ENCODE results near the gene LARP4B.
"Not testable (repeated sequence)": the region's sequence is repeated elsewhere in the genome, so short reads cannot be mapped to it uniquely, and the experiment has no call there.

LARP4B gene

DNA sequence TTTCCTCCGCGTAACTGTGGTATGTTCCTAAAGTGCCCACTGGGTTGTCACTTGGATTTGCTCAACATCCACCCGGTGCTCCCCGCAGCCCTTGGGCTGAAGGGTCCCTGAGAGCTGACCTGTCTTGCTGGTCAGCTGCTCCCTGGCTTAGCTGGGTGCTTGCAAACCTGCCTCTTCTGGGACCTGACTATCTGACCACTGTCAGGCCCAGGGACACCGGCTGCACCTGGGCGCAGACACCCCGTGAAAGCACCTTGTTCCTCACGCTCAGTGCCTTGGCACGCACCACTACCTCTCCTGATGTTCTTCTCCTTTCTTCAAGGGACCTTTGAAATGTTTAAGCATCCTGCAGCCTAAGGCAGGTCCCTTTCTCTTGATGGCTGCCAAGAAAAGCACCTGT lies 26.6 kb upstream of the LARP4B start:
- DNase-seq (ENCODE audit: low read depth) = no peak

GRCh38 chr10:955820-956217 lies 24.3 kb upstream of the LARP4B start:
- DNase-seq (ENCODE audit: low read depth) = no peak

GRCh38 chr10:955127-955819 lies 23.8 kb upstream of the LARP4B start:
- DNase-seq (ENCODE audit: low read depth) = no peak

- DNase-seq (ENCODE audit: low read depth) = no peak
These were observed 22.9 kb upstream of the LARP4B start for GRCh38 chr10:954396-954795.

GRCh38 chr10:953836-954235 lies 22.3 kb upstream of the LARP4B start:
- no peak for DNase-seq (ENCODE audit: low read depth)

DNA sequence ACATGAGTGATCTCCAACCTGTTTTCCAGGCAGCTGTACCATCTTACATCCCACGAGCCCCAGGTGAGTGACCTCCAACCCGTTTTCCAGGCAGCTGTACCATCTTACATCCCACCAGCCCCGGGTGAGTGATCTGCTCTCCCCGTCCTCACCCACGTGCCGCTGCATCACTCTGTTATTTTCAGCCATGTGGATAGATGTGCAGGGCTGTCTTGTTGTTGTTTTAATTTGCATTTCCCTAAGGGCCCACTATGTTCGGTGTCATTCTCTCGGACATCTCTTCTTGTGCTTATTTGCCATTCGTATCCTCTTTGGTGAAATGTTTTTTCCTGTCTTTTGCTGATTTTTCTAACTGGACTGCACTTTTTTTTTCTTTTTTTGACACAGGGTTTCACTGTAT lies 17.9 kb upstream of the LARP4B start:
- DNase-seq (ENCODE audit: low read depth) = no peak

DNA sequence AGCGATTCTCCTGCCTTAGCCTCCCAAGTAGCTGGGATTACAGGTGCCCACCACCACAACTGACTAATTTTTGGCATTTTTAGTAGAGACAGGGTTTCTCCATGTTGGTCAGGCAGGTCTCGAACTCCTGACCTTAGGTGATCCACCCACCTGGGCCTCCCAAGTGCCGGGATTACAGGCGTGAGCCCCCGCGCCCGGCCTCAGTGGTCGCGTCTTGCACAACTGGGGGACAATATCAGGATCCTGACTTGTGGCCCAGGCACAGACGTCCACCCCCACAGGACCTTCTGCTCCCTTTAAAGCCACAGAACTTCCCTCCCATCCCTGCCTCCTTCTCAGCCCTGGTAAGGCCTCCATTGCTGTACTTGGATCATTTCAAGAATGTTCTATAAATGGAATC lies 16.8 kb upstream of the LARP4B start:
- DNase-seq (ENCODE audit: low read depth) = no peak

GRCh38 chr10:947881-948280 lies 16.4 kb upstream of the LARP4B start:
- DNase-seq (ENCODE audit: low read depth) = no peak

DNA sequence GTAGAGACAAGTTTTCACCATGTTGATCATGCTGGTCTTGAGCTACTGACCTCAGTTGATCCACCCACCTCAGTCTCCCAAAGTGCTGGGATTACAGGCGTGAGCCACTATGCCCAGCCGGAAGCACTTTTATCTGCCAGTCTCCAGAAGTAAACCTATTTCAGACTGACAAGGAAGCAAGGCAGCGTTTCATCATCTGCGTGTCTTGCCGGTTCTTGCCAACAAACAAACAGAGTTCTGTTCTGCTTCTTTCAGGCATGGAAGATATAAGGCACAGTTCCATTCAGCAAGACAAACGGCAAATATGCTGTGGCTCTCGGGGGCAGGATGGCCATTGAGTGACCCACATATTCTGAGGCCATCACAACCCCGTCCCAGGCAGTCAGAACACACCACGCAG lies 15.5 kb upstream of the LARP4B start:
- DNase-seq (ENCODE audit: low read depth) = no peak

DNA sequence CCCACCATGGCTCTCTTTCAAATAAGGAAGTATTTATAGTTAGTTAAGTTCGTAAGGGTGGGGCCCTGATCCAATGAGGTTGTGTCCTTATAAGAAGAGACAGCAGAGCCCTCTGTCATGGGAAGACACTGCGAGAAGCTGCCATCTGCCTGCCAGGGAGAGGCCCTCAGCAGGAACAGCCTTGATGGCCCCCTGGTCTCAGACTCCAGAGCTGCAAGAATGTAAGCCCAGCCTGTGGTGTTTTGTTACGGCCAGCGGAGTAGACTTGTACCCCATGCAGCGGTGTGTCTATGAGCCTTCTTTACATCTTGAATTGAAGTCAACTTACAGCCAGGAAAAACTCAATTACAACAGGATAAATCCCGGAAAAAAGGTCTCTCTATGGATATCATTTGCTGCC lies 14.3 kb upstream of the LARP4B start:
- no peak for DNase-seq (ENCODE audit: low read depth)

GRCh38 chr10:944034-944831 lies 12.7 kb upstream of the LARP4B start:
- no peak for DNase-seq (ENCODE audit: low read depth)

GRCh38 chr10:943334-944033 lies 12.0 kb upstream of the LARP4B start:
- DNase-seq (ENCODE audit: low read depth) = no peak

- no peak for DNase-seq (ENCODE audit: low read depth)
These were observed 7.6 kb upstream of the LARP4B start for GRCh38 chr10:938941-939678.

DNA sequence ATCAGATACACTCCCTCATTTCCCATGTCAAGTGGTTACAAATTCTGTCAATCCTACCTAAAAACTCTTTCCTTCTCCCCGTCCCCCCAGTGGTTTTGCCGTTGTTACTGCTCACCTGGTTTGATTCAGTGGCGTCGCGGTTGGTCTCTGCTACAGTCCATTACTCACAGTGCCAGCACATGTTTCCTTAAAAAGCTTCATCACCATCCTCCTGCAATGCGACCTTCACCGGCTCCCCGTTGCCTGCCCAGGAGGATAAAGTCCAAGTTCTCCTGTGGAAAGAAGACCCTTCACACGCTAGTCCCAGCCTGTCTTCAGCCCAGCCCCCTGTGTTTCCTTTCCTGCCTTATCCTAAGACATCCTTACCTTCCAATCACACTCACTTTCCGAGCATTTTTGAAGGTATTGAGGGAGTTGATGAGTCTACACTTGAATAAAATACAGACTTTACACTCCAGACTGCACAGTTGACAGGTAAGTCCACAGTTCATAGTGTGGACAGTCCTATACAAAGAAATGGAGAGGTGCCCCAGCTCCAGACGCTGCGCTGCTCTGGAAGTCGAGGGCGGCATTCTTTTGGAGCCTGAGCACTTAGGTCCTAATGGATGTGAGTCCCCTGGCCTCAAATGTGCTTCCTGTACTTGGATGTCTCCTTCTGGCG lies 3.4 kb upstream of the LARP4B start:
- DNase-seq (ENCODE audit: low read depth) = no peak

DNA sequence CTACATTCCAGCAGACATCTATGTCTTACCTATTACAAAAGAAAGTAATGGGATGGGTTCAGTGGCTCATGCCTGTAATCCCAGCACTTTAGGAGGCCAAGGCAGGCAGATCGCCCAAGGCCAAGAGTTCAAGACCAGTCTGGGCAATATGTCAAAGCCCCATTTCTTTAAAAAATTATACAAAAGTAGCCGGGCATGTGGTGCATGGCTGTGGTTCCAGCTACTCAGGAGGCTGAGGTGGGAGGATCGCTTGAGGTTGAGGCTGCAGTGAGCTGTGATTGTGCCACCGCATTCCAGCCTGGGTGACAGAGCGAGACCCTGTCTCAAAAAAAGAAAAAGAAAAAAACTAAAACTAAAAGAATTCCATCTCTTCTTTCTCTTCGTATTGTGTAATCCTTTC lies 2.7 kb upstream of the LARP4B start:
- DNase-seq (ENCODE audit: low read depth) = not testable (repeated sequence)

DNA sequence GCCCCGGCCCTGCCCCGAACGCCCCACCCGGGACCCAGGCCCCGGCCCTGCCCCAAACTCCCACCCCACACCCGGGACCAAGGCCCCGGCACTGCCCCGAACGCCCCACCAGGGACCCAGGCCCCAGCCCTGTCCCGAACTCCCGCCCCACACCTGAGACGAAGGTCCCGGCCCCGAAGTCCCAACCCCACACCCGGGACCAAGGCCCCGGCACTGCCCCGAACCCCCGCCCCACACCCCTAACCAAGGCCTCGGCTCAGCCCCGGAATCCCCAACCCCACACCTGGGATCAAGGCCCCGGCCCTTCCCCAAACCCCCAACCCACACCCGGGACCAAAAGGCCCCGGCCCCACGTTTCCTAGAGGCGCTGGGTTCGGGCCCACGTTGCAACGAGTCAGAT lies 1.1 kb upstream of the LARP4B start:
- DNase-seq (ENCODE audit: low read depth) = no peak

DNA sequence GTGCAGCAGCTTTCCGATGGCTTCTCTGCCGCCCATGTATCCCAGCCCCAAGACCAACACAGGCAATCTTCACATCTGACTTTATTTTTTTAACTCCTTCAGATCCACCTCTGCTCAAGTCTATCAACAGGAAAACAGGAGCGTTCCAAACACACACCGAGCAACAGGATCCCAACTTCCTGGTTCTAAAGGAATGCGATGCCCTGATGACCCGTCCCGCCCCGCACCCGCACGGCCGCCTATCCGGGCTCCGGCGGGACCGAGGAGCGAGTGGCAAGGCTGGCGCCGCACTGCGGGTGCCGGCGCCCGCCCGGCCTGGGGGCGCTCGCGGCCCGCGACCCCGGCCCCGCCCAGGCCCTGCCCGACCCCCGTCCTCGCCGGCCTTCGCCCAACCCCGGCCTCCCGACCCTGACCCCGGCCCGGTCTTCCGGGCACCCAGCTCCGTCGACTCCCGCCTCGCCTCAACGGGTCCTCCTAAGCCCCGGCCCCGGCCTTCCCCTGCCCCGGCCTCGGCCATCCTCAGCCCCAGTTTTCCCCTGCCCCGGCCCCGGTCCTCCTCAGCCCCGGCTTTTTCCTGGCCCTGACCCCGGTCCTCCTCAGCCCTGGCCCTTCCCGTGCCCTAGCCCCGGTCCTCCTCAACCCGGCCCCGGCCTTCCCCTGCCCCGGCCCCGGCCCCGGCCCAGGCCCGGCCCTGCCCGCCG lies 730 bp downstream of the LARP4B start:
- no peak for DNase-seq (ENCODE audit: low read depth)

DNA sequence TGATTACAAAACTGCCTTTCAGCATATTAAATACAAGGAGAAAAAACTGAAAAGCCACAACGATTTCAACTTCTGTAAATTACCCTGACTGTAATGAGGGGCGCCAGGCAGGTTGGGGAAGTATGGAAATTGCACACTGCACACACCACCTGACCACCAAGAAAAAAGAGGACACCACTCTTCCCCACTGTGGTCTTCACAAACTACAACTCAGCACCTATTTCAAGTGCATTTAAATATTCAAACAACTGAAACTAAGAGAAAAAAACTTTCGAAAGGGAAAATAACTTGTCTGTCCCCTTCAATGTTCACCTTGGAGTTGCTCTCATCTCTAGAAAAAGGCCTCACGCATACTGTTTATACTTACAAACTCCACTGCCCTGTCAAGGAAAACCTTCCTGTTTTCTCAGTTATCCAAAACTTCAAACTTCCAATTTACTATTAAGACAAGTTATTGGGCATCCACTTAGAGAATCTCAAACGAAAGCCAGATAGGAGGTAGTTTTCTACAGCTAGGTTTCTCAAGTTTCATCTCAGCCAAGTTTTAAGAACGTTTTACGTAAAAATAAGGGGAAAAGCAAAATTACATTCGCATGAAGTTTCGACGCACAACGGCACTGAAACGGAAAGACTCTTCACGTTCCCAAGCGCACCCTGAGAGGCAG lies 1.4 kb downstream of the LARP4B start:
- DNase-seq (ENCODE audit: low read depth) = no peak

- no peak for DNase-seq (ENCODE audit: low read depth)
These were observed 4.4 kb downstream of the LARP4B start for GRCh38 chr10:927131-927530.

GRCh38 chr10:926075-926698 lies 5.3 kb downstream of the LARP4B start:
- no peak for DNase-seq (ENCODE audit: low read depth)

All from stimulated activated CD8-positive, alpha-beta memory T cell treated with anti-CD3 and anti-CD28 coated beads, Interleukin-12 subunit alpha, Interleukin-12 subunit beta, amount 100 ng/mL, for 1 hour (primary cell).